ENCODE results near the gene RCOR3.

RCOR3 gene

GRCh38 chr1:211355873-211356272 is 96.7 kb downstream of the RCOR3 start:
- no peak overlapping the region for H3K4me3 ChIP-seq (ENCODE audit: low read depth, low read length)
- TF ChIP-seq, protein P1, sequence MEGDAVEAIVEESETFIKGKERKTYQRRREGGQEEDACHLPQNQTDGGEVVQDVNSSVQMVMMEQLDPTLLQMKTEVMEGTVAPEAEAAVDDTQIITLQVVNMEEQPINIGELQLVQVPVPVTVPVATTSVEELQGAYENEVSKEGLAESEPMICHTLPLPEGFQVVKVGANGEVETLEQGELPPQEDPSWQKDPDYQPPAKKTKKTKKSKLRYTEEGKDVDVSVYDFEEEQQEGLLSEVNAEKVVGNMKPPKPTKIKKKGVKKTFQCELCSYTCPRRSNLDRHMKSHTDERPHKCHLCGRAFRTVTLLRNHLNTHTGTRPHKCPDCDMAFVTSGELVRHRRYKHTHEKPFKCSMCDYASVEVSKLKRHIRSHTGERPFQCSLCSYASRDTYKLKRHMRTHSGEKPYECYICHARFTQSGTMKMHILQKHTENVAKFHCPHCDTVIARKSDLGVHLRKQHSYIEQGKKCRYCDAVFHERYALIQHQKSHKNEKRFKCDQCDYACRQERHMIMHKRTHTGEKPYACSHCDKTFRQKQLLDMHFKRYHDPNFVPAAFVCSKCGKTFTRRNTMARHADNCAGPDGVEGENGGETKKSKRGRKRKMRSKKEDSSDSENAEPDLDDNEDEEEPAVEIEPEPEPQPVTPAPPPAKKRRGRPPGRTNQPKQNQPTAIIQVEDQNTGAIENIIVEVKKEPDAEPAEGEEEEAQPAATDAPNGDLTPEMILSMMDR (IDR thresholded peaks at IDR 0.05; ENCODE audit: low read depth, low read length), result no peak
- in situ Hi-C loops (cut with HindIII; ENCODE audit: low sequenced_read_pairs), result no loop called here
- no peak for DNase-seq (ENCODE audit: low read depth, low spot score)

DNA sequence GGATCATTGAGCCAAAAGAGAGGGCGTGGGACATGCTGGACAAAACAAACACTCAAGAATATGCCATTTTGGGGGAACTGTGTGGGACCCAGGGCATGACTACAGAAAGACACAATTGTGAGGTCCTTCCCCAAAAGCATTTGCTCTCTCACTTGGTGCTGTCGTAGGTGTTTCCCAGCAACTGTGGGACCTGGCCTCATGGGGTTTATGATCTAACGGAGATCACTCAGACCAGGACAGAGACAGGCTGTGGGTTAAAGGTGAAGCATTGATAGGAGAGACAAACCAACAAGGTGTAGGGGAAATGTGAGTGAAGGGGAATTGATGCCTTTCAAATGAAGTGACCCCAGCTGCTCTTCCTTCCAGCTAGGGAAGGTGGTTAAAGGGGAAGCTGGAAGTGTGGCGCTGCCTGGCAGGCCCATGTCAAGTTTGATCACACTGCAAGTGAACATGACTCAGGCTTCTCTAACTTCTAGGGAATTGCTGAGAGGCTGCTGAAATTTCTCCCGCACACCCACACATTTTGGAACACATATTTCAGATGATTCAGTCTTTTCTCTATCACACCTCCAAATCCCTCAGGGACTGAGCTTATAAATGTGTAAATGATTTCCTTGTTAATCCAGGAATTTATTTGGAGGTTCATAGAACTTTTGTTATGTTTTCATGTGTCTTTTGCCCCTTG is 97.7 kb downstream of the RCOR3 start:
- no peak overlapping the region for H3K4me3 ChIP-seq (ENCODE audit: low read depth, low read length)
- DNase-seq (ENCODE audit: low read depth, low spot score), result peak; percentile 9
- in situ Hi-C loops (cut with HindIII; ENCODE audit: low sequenced_read_pairs), result no loop called here
- TF ChIP-seq, protein P1 (IDR thresholded peaks at IDR 0.05; ENCODE audit: low read depth, low read length), result no peak

- no peak for DNase-seq (ENCODE audit: low read depth, low spot score)
- TF ChIP-seq, protein P1 (IDR thresholded peaks at IDR 0.05; ENCODE audit: low read depth, low read length), result no peak
- in situ Hi-C loops (cut with HindIII; ENCODE audit: low sequenced_read_pairs), result no loop called here
- H3K4me3 ChIP-seq (ENCODE audit: low read depth, low read length), result no peak overlapping the region
Measured at GRCh38 chr1:211358685-211359084, 99.5 kb downstream of the RCOR3 start.

DNA sequence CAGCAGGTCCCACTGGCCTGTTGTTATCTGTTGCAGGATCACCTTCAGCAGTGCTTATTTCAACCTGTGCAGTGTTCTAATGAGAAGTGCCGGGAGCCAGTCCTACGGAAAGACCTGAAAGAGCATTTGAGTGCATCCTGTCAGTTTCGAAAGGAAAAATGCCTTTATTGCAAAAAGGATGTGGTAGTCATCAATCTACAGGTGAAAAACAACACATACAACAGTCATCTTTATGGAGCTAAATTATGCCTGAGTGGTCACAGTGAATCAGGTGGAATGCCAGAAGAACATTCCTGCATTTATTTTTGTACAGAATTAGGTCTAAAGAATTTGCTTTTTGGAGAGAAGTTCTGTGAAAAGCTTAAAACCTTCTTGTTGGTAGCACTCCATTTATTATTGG is 100.7 kb downstream of the RCOR3 start:
- no peak for DNase-seq (ENCODE audit: low read depth, low spot score)
- TF ChIP-seq, protein P1 (IDR thresholded peaks at IDR 0.05; ENCODE audit: low read depth, low read length), result no peak
- in situ Hi-C loops (cut with HindIII; ENCODE audit: low sequenced_read_pairs), result no loop called here

DNA sequence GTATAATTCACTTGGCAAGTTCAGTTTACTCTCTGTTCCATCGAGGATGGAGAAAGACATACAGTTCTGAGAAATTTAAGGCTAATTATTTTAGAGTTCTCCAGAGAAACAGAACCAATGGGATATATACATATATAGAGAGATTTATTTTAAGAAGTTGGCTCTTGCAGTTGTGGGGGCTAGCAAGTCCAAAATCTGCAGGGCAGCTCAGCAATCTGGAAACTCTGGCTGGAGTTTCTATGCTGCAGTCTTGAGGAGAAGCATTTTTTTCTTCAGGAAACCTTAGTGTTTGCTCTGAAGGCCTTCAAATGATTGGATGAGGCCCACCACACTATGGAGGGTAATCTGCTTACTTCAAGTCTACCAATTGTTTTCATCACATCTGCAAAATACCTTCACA is 102.0 kb downstream of the RCOR3 start:
- no peak overlapping the region for H3K4me3 ChIP-seq (ENCODE audit: low read depth, low read length)
- TF ChIP-seq, protein P1 (IDR thresholded peaks at IDR 0.05; ENCODE audit: low read depth, low read length), result no peak
- DNase-seq (ENCODE audit: low read depth, low spot score), result no peak
- in situ Hi-C loops (cut with HindIII; ENCODE audit: low sequenced_read_pairs), result no loop called here

More for the DNA sequence above, 100.7 kb downstream of the RCOR3 start:
- no peak overlapping the region for H3K4me3 ChIP-seq (ENCODE audit: low read depth, low read length)
